Measurements from ENCODE around the gene TSPAN18.

GRCh38 chr11:44909557-44909956, 182.8 kb downstream of the TSPAN18 start:
- no peak for TF ChIP-seq EP300 (IDR thresholded peaks at IDR 0.05)
- no peak for TF ChIP-seq CTCF (IDR thresholded peaks at IDR 0.05)
- no peak for TF ChIP-seq POLR2A (IDR thresholded peaks at IDR 0.05)

Measured in tibial nerve (tissue), 4 donors.